A549 (cell line): ENCODE measurements around the gene WNT1.

Experiments used
- BHLHE40 ChIP-seq: IDR thresholded peaks from 2 replicates; pipeline ENCODE4 v1.6.1; 2012; ENCODE audit warnings: low read depth, low read length, inconsistent platforms
- CHD2 ChIP-seq: fragments of 150-350 bp; IDR thresholded peaks from 2 replicates; pipeline ENCODE4 v1.6.1; 2014; ENCODE audit warnings: low read length; ENCODE audit not compliant: partially characterized antibody
- CTCF ChIP-seq: fragments of >200 bp; sonication (Bioruptor Twin); formaldehyde crosslinking; IDR thresholded peaks from 3 replicates; pipeline ENCODE4 v1.5.1; 2016
- MAFK ChIP-seq: fragments of 450-650 bp; IDR thresholded peaks from 2 replicates; pipeline ENCODE4 v1.6.1; 2014; ENCODE audit not compliant: partially characterized antibody
- MAX ChIP-seq: IDR thresholded peaks from 2 replicates; pipeline ENCODE4 v1.6.1; 2012
- NFE2L2 ChIP-seq: fragments of 150-350 bp; conservative IDR thresholded peaks from 2 replicates; pipeline ENCODE4 v1.6.1; 2014; ENCODE audit warnings: low read length
- PBX3 ChIP-seq: IDR thresholded peaks from 2 replicates; pipeline ENCODE4 v1.6.1; 2012
- POLR2A ChIP-seq: IDR thresholded peaks from 2 replicates; pipeline ENCODE4 v1.6.1; 2012; ENCODE audit warnings: mild to moderate bottlenecking, low read length
- RFX5 ChIP-seq: fragments of 450-650 bp; IDR thresholded peaks from 2 replicates; pipeline ENCODE4 v1.7.1; 2014; ENCODE audit warnings: antibody characterized with exemption, mild to moderate bottlenecking, moderate library complexity
- TP53 ChIP-seq: fragments of 250-450 bp; sonication (Bioruptor Pico); IDR thresholded peaks from 2 replicates; pipeline ENCODE4 v1.5.0; 2021; ENCODE audit warnings: mild to moderate bottlenecking, moderate library complexity

- TF ChIP-seq CTCF (no peak), POLR2A (no peak), MAFK (no peak), TP53 (CRISPR knock-in tag) (no peak), CHD2 (no peak), NFE2L2 (no peak), MAX (no peak), BHLHE40 (no peak), RFX5 (no peak), PBX3 (no peak)
These were observed 22.2 kb downstream of the WNT1 start for GRCh38 chr12:49000346-49000745.
